ENCODE data around the gene CD44. TPM values are rescaled to one million over a fixed set of nuclear protein-coding genes. Genes with fewer than 3 reads are reported as not detected.

The CD44 gene
- total and polyA plus RNA-seq, 2 donors (not counting 1 experiment from before 2014, with no cell fraction given), result 660 to 980 TPM

DNA sequence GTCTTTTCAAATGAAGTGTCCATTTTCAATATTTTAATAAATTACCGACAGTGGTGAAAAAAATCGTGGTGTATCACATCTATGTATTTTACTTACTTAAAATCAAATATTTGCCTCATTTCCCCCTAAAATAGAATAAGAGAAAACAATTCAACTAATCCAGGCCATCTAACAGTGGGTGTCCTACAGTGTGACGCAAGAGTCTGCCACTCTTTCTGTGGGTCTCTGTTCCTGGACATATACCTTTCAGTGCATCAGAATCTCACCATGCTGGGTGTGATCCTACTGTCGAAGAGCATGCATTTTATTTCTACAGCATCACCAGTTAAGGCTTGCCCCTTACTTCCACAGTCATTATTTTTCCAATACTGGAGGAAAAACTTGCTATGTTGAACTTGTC lies 111.2 kb downstream of the CD44 start:
- Histone ChIP-seq H3K36me3 (ENCODE audit: control insufficient read depth, insufficient read depth, low read length) (no peaks in the 10 kb centered on the region), H3K9ac (ENCODE audit: insufficient read depth, low read length) (no peak overlapping the region), H3K4me3 (replicated peaks in 1 of 4; ENCODE audit: control extremely low read depth in 1 of 4, insufficient read depth in 1 of 4, low read depth in 3 of 4, low read length in 4 of 4) (no peak overlapping the region), H3K4me1 (ENCODE audit: control insufficient read depth, extremely low read depth, insufficient read depth, low read length) (peaks cover 4% of the 10 kb centered on the region), H3K9me3 (ENCODE audit: control insufficient read depth, insufficient read depth, low read depth, low read length) (no peaks in the 10 kb centered on the region), H3K79me2 (ENCODE audit: control insufficient read depth, insufficient read depth, low read length) (no peaks in the 10 kb centered on the region), H3K27ac (ENCODE audit: insufficient read depth, low read length) (no peak overlapping the region), H3K4me2 (ENCODE audit: extremely low read depth, insufficient read depth, low read length) (no peak overlapping the region), H2AFZ (ENCODE audit: low read length) (no peak overlapping the region), H4K20me1 (ENCODE audit: control insufficient read depth, extremely low read depth, insufficient read depth, low read length) (no peaks in the 10 kb centered on the region), H3K27me3 (ENCODE audit: control insufficient read depth, insufficient read depth, low read length) (no peaks in the 10 kb centered on the region)
- no peak for TF ChIP-seq EZH2 (IDR thresholded peaks at IDR 0.05; ENCODE audit: low read length, missing control alignments)
- TF ChIP-seq, protein P1, sequence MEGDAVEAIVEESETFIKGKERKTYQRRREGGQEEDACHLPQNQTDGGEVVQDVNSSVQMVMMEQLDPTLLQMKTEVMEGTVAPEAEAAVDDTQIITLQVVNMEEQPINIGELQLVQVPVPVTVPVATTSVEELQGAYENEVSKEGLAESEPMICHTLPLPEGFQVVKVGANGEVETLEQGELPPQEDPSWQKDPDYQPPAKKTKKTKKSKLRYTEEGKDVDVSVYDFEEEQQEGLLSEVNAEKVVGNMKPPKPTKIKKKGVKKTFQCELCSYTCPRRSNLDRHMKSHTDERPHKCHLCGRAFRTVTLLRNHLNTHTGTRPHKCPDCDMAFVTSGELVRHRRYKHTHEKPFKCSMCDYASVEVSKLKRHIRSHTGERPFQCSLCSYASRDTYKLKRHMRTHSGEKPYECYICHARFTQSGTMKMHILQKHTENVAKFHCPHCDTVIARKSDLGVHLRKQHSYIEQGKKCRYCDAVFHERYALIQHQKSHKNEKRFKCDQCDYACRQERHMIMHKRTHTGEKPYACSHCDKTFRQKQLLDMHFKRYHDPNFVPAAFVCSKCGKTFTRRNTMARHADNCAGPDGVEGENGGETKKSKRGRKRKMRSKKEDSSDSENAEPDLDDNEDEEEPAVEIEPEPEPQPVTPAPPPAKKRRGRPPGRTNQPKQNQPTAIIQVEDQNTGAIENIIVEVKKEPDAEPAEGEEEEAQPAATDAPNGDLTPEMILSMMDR (conservative IDR thresholded peaks at IDR 0.05 in 1 of 2, IDR thresholded peaks at IDR 0.05 in 1 of 2; ENCODE audit: low read depth in 1 of 2, low read length in 2 of 2), result no peak
- no peak for DNase-seq (ENCODE audit: low read depth in 2 of 2)

GRCh38 chr11:35250621-35251020 lies 111.7 kb downstream of the CD44 start:
- H3K9ac ChIP-seq (ENCODE audit: insufficient read depth, low read length), result no peak overlapping the region
- no peak for TF ChIP-seq EZH2 (IDR thresholded peaks at IDR 0.05; ENCODE audit: low read length, missing control alignments)
- TF ChIP-seq, protein P1 (conservative IDR thresholded peaks at IDR 0.05 in 1 of 2, IDR thresholded peaks at IDR 0.05 in 1 of 2; ENCODE audit: low read depth in 1 of 2, low read length in 2 of 2), result no peak
- no peak overlapping the region for H3K4me3 ChIP-seq (replicated peaks in 1 of 4; ENCODE audit: control extremely low read depth in 1 of 4, insufficient read depth in 1 of 4, low read depth in 3 of 4, low read length in 4 of 4)
- H3K27me3 ChIP-seq (ENCODE audit: control insufficient read depth, insufficient read depth, low read length), result no peaks in the 10 kb centered on the region
- H4K20me1 ChIP-seq (ENCODE audit: control insufficient read depth, extremely low read depth, insufficient read depth, low read length), result no peaks in the 10 kb centered on the region
- no peak for DNase-seq (ENCODE audit: low read depth in 2 of 2)
- H2AFZ ChIP-seq (ENCODE audit: low read length), result no peak overlapping the region
- no peaks in the 10 kb centered on the region for H3K36me3 ChIP-seq (ENCODE audit: control insufficient read depth, insufficient read depth, low read length)
- H3K79me2 ChIP-seq (ENCODE audit: control insufficient read depth, insufficient read depth, low read length), result no peaks in the 10 kb centered on the region
- no peak overlapping the region for H3K27ac ChIP-seq (ENCODE audit: insufficient read depth, low read length)
- no peaks in the 10 kb centered on the region for H3K9me3 ChIP-seq (ENCODE audit: control insufficient read depth, insufficient read depth, low read depth, low read length)
- no peak overlapping the region for H3K4me2 ChIP-seq (ENCODE audit: extremely low read depth, insufficient read depth, low read length)
- peaks cover 4% of the 10 kb centered on the region for H3K4me1 ChIP-seq (ENCODE audit: control insufficient read depth, extremely low read depth, insufficient read depth, low read length)

GRCh38 chr11:35253237-35253636 lies 114.3 kb downstream of the CD44 start:
- DNase-seq (ENCODE audit: low read depth in 2 of 2), result peak in 1 of 2 donors; percentile 60
- Histone ChIP-seq H2AFZ (ENCODE audit: low read length) (no peak overlapping the region), H3K36me3 (ENCODE audit: control insufficient read depth, insufficient read depth, low read length) (no peaks in the 10 kb centered on the region), H4K20me1 (ENCODE audit: control insufficient read depth, extremely low read depth, insufficient read depth, low read length) (no peaks in the 10 kb centered on the region), H3K27me3 (ENCODE audit: control insufficient read depth, insufficient read depth, low read length) (no peaks in the 10 kb centered on the region), H3K4me1 (ENCODE audit: control insufficient read depth, extremely low read depth, insufficient read depth, low read length) (peaks cover 4% of the 10 kb centered on the region), H3K9ac (ENCODE audit: insufficient read depth, low read length) (no peak overlapping the region), H3K9me3 (ENCODE audit: control insufficient read depth, insufficient read depth, low read depth, low read length) (no peaks in the 10 kb centered on the region), H3K79me2 (ENCODE audit: control insufficient read depth, insufficient read depth, low read length) (no peaks in the 10 kb centered on the region), H3K4me2 (ENCODE audit: extremely low read depth, insufficient read depth, low read length) (no peak overlapping the region), H3K27ac (ENCODE audit: insufficient read depth, low read length) (no peak overlapping the region), H3K4me3 (replicated peaks in 1 of 4; ENCODE audit: control extremely low read depth in 1 of 4, insufficient read depth in 1 of 4, low read depth in 3 of 4, low read length in 4 of 4) (no peak overlapping the region)
- TF ChIP-seq, protein P1 (conservative IDR thresholded peaks at IDR 0.05 in 1 of 2, IDR thresholded peaks at IDR 0.05 in 1 of 2; ENCODE audit: low read depth in 1 of 2, low read length in 2 of 2), result no peak
- no peak for TF ChIP-seq EZH2 (IDR thresholded peaks at IDR 0.05; ENCODE audit: low read length, missing control alignments)
